IMR-90 (cell line): ENCODE results near the gene PDCD2L. TPM values are rescaled to one million over a fixed set of nuclear protein-coding genes. Genes with fewer than 3 reads are reported as not detected.

Experiments used
- ATAC-seq: fragments of 200-7000 bp; cut with Tn5 transposase; 2 replicates; pipeline ENCODE4 v1.9.1; 2020; ENCODE audit warnings: low read depth, mild to moderate bottlenecking, moderate library complexity
- BruUV-seq: library from RNA; stranded (reverse); fragments of 400-500 nt; replicated peaks from 2 replicates; lab custom pipeline; 2021; lab: Mats Ljungman, UMichigan
- CTCF ChIA-PET: fragments of 300-600 bp; formaldehyde crosslinking; extraction: SDS; loops from one replicate; lab custom pipeline; 2021; ENCODE audit warnings: antibody characterized with exemption; lab: Yijun Ruan, JAX
- POLR2A ChIA-PET: fragments of 300-600 bp; sonication (Branson Sonifier 250); formaldehyde crosslinking; loops from one replicate; lab custom pipeline; 2022; ENCODE audit warnings: antibody characterized with exemption; ENCODE audit not compliant: unreplicated experiment; lab: Charles Lee
- DNase-seq: peaks from one replicate; pipeline ENCODE4 v3.0.0; 2013
- H2AFZ ChIP-seq: replicated peaks from 2 replicates; pipeline ENCODE3; 2013; ENCODE audit warnings: low read length, mild to moderate bottlenecking; ENCODE audit not compliant: poor library complexity
- H2AK5ac ChIP-seq: 2 replicates; pipeline ENCODE4 v1.6.1; 2013; ENCODE audit warnings: low read depth, low read length, inconsistent platforms
- H2AK9ac ChIP-seq: replicated peaks from 2 replicates; pipeline ENCODE3; 2013; ENCODE audit warnings: mild to moderate bottlenecking, low read depth, low read length, moderate library complexity; ENCODE audit not compliant: poor library complexity
- H2BK120ac ChIP-seq: 2 replicates; pipeline ENCODE4 v1.6.1; 2013; ENCODE audit warnings: low read depth, low read length, inconsistent platforms
- H2BK15ac ChIP-seq: 3 replicates; pipeline ENCODE4 v1.6.1; 2013; ENCODE audit warnings: low read depth, low read length, inconsistent platforms
- H2BK20ac ChIP-seq: 2 replicates; pipeline ENCODE4 v1.6.1; 2013; ENCODE audit warnings: low read depth, mild to moderate bottlenecking, inconsistent platforms, low read length, moderate library complexity
- H2BK5ac ChIP-seq: 2 replicates; pipeline ENCODE4 v1.6.1; 2013; ENCODE audit warnings: mild to moderate bottlenecking, low read depth, low read length, inconsistent platforms; ENCODE audit not compliant: poor library complexity, severe bottlenecking
- H3K14ac ChIP-seq: replicated peaks from 2 replicates; pipeline ENCODE4 v1.6.1; 2013; ENCODE audit warnings: low read depth, low read length, inconsistent platforms
- H3K18ac ChIP-seq: 2 replicates; pipeline ENCODE4 v1.6.1; 2013; ENCODE audit warnings: low read depth, low read length, control low read depth
- H3K23ac ChIP-seq: 2 replicates; pipeline ENCODE4 v1.6.1; 2013; ENCODE audit warnings: low read depth, low read length, inconsistent platforms
- H3K27ac ChIP-seq: 2 replicates; pipeline ENCODE4 v1.5.1; 2013; ENCODE audit warnings: mild to moderate bottlenecking, control low read depth, low read length; ENCODE audit not compliant: insufficient read depth
- H3K27me3 ChIP-seq: 2 replicates; pipeline ENCODE4 v1.6.1; 2013; ENCODE audit warnings: low read length; ENCODE audit not compliant: control insufficient read depth, insufficient read depth
- H3K36me3 ChIP-seq: 2 replicates; pipeline ENCODE4 v1.6.1; 2013; ENCODE audit warnings: low read length, mixed read lengths; ENCODE audit not compliant: control insufficient read depth, insufficient read depth
- H3K4ac ChIP-seq: 2 replicates; pipeline ENCODE4 v1.6.1; 2013; ENCODE audit warnings: low read depth, low read length, inconsistent platforms
- H3K4me1 ChIP-seq: 2 replicates; pipeline ENCODE4 v1.6.1; 2013; ENCODE audit warnings: low read length, mixed read lengths; ENCODE audit not compliant: control insufficient read depth, insufficient read depth
- H3K4me2 ChIP-seq: 2 replicates; pipeline ENCODE4 v1.6.1; 2013; ENCODE audit warnings: low read depth, mild to moderate bottlenecking, control low read depth, low read length, moderate library complexity
- H3K4me3 ChIP-seq: 2 replicates; pipeline ENCODE4 v1.5.1; 2013; ENCODE audit warnings: low read depth, mild to moderate bottlenecking, control low read depth, low read length, moderate library complexity; ENCODE audit not compliant: insufficient read depth
- H3K56ac ChIP-seq: 2 replicates; pipeline ENCODE4 v1.6.1; 2013; ENCODE audit warnings: low read length, inconsistent platforms; ENCODE audit not compliant: insufficient read depth; ENCODE audit errors: extremely low read depth
- H3K79me1 ChIP-seq, 2 experiments: 2 replicates each; pipeline ENCODE4 v1.6.1; 2013; ENCODE audit warnings: low read length in 2 of 2, inconsistent platforms in 1 of 2, low read depth in 1 of 2
- H3K9ac ChIP-seq: 2 replicates; pipeline ENCODE4 v1.6.1; 2013; ENCODE audit warnings: low read depth, low read length, control low read depth
- H3K9me1 ChIP-seq: 2 replicates; pipeline ENCODE4 v1.6.1; 2013; ENCODE audit warnings: low read length, inconsistent platforms; ENCODE audit not compliant: insufficient read depth
- H3K9me3 ChIP-seq: 2 replicates; pipeline ENCODE4 v1.6.1; 2013; ENCODE audit warnings: low read length; ENCODE audit not compliant: control insufficient read depth, insufficient read depth
- H4K20me1 ChIP-seq: 2 replicates; pipeline ENCODE4 v1.6.1; 2013; ENCODE audit warnings: low read length, inconsistent platforms; ENCODE audit not compliant: insufficient read depth
- H4K5ac ChIP-seq: 2 replicates; pipeline ENCODE4 v1.6.1; 2013; ENCODE audit warnings: mild to moderate bottlenecking, low read depth, low read length, control low read depth
- H4K8ac ChIP-seq, 2 experiments: 2 replicates each; pipeline ENCODE4 v1.6.1; 2013; ENCODE audit warnings: low read depth in 2 of 2, low read length in 2 of 2, control low read depth in 1 of 2, inconsistent platforms in 1 of 2
- H4K91ac ChIP-seq: 2 replicates; pipeline ENCODE4 v1.6.1; 2013; ENCODE audit warnings: low read depth, low read length, inconsistent platforms; ENCODE audit not compliant: insufficient read depth
- CHD1 ChIP-seq: IDR thresholded peaks from 2 replicates; pipeline ENCODE4 v1.6.1; 2012; ENCODE audit warnings: low read depth, low read length, improper control_type of control experiment
- CTCF ChIP-seq: conservative IDR thresholded peaks from 2 replicates; pipeline ENCODE4 v1.5.1; 2012; ENCODE audit warnings: mild to moderate bottlenecking, low read depth, low read length, improper control_type of control experiment
- MXI1 ChIP-seq: IDR thresholded peaks from 2 replicates; pipeline ENCODE4 v1.6.1; 2012; ENCODE audit warnings: low read depth, mild to moderate bottlenecking, low read length, moderate library complexity, borderline replicate concordance
- NFE2L2 ChIP-seq: fragments of 150-350 bp; IDR thresholded peaks from 2 replicates; pipeline ENCODE4 v1.6.1; 2016; ENCODE audit warnings: low read depth, mild to moderate bottlenecking, low read length
- RAD21 ChIP-seq: IDR thresholded peaks from 2 replicates; pipeline ENCODE4 v1.6.1; 2012; ENCODE audit warnings: low read length, improper control_type of control experiment
- RCOR1 ChIP-seq: IDR thresholded peaks from 2 replicates; pipeline ENCODE4 v1.6.1; 2012; ENCODE audit warnings: mild to moderate bottlenecking, low read length, improper control_type of control experiment; ENCODE audit not compliant: insufficient replicate concordance
- RFX5 ChIP-seq: IDR thresholded peaks from 2 replicates; pipeline ENCODE4 v1.8.0; 2012; ENCODE audit warnings: low read depth, mild to moderate bottlenecking, low read length, moderate library complexity
- USF2 ChIP-seq: fragments of 150-350 bp; IDR thresholded peaks from 2 replicates; pipeline ENCODE4 v1.6.1; 2017; ENCODE audit warnings: mild to moderate bottlenecking, antibody characterized with exemption, low read length, low read depth
- WGBS, 2 experiments: methylation state at CpG; one replicate each; pipeline versions ENCODE4 v1.1.5 to v1.1.7; 2013; ENCODE audit warnings: missing lambda C conversion rate in 2 of 2; ENCODE audit not compliant: insufficient read length in 1 of 2; ENCODE audit errors: extremely low coverage in 2 of 2; 5-methylcytosine and 5-hydroxymethylcytosine counted together
- dilution Hi-C: fragments of 300-500 bp; cut with HindIII; formaldehyde crosslinking; loops from one replicate; pipeline ENCODE4 v1.14.3; 2018; ENCODE audit warnings: low sequenced_read_pairs; ENCODE audit not compliant: unreplicated experiment
- in situ Hi-C: fragments of 300-500 bp; cut with MboI; formaldehyde crosslinking; loops from 3 replicates; pipeline ENCODE4 v1.14.3; 2019; ENCODE audit warnings: low sequenced_read_pairs, inconsistent platforms, mixed read lengths
- intact Hi-C: fragments of 100-400 bp; cut with micrococcal nuclease; formaldehyde crosslinking; loops from 2 replicates; pipeline ENCODE4 v1.10.0; 2022
- polyA plus RNA-seq, 3 experiments: library from polyadenylated mRNA; depleted of rRNA; stranded (reverse); fragments of >200 nt; gene quantifications; 2 replicates each; pipeline ENCODE4 v1.2.3, GENCODE V29; 2012; ENCODE audit warnings: low replicate concordance in 1 of 3
- total RNA-seq: library from RNA; depleted of rRNA; stranded (reverse); fragments of >200 nt; gene quantifications from 2 replicates; pipeline ENCODE4 v1.2.3, GENCODE V29; 2012

The PDCD2L gene
- total and polyA plus RNA-seq, 2 of the 4 experiments (the other 2 are of a cell fraction): 10.6 to 13.0 TPM

- WGBS, 2 experiments: no CpG with 5 or more reads among the region's 1 CpG
- TF ChIP-seq RCOR1 (no peak), RAD21 (no peak), RFX5 (no peak), USF2 (no peak), CHD1 (no peak), CTCF (no peak), NFE2L2 (no peak), MXI1 (no peak)
- Histone ChIP-seq H3K23ac (no peak overlapping the region), H4K8ac (no peak overlapping the region), H3K4me3 (no peak overlapping the region), H4K91ac (no peak overlapping the region), H3K27me3 (no peaks in the 10 kb centered on the region), H3K9me1 (no peaks in the 10 kb centered on the region; the same call in 1 of the 2 replicates), H3K14ac (no peak overlapping the region), H3K18ac (no peak overlapping the region), H2BK5ac (no peak overlapping the region), H2BK120ac (no peak overlapping the region), H4K5ac (no peak overlapping the region), H3K27ac (no peak overlapping the region), H3K9me3 (no peaks in the 10 kb centered on the region), H3K79me1 (peaks cover 26 to 45% of the 10 kb centered on the region in 2 experiments), H2AFZ (no peak overlapping the region), H4K20me1 (peaks cover 4% of the 10 kb centered on the region; the same call in 1 of the 2 replicates), H3K36me3 (peaks cover 45% of the 10 kb centered on the region), H3K4me1 (no peaks in the 10 kb centered on the region), H2BK15ac (no peak overlapping the region), H3K4me2 (no peak overlapping the region), H3K9ac (no peak overlapping the region), H3K56ac (no peak overlapping the region), H3K4ac (no peak overlapping the region), H2AK9ac (no peak overlapping the region), H2BK20ac (no peak overlapping the region), H2AK5ac (no peak overlapping the region)
- no TSS peak for BruUV-seq
- ATAC-seq (no peak), DNase-seq (no peak)
- intact Hi-C loops (no loop called here), dilution Hi-C loops (no loop called here), in situ Hi-C loops (no loop called here)
- ChIA-PET CTCF (no interaction called here), POLR2A (no interaction called here)
Measured at GRCh38 chr19:34468409-34468808, 64.2 kb downstream of the PDCD2L start.
